ENCODE measurements around the gene PIGP.

DNA sequence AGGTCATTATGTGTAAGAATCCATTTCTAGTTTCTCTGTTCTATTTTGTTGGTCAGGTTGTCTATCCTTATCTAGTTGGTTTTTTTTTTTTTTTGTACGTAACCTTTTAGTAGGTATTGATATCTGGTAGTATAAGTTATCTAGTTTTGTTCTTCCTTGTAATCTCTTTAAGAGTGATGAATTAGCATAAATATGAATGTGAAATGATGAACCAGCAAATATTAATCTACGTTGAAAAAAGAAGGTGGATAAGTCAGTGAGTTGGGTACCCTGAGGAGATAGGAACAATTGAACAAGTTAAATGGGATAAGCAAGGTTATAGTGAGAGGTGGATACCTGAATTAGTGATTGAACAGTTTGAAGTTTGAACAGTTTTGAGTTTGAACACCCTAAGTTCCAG, 34.1 kb upstream of the PIGP start:
- no peak for TF ChIP-seq POLR2AphosphoS5 (IDR thresholded peaks at IDR 0.05)
- TF ChIP-seq, protein P1, sequence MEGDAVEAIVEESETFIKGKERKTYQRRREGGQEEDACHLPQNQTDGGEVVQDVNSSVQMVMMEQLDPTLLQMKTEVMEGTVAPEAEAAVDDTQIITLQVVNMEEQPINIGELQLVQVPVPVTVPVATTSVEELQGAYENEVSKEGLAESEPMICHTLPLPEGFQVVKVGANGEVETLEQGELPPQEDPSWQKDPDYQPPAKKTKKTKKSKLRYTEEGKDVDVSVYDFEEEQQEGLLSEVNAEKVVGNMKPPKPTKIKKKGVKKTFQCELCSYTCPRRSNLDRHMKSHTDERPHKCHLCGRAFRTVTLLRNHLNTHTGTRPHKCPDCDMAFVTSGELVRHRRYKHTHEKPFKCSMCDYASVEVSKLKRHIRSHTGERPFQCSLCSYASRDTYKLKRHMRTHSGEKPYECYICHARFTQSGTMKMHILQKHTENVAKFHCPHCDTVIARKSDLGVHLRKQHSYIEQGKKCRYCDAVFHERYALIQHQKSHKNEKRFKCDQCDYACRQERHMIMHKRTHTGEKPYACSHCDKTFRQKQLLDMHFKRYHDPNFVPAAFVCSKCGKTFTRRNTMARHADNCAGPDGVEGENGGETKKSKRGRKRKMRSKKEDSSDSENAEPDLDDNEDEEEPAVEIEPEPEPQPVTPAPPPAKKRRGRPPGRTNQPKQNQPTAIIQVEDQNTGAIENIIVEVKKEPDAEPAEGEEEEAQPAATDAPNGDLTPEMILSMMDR (IDR thresholded peaks at IDR 0.05) = no peak
- no peak for TF ChIP-seq EP300 (IDR thresholded peaks at IDR 0.05; ENCODE audit: low read depth)

Data from transverse colon (tissue), 4 donors.